Neutrophil (primary cell): ENCODE measurements around the gene MREG.

Experiments
- H3K27ac ChIP-seq: fragments of 200-600 bp; sonication (generic); 2 replicates; pipeline ENCODE4 v1.5.1; 2016; ENCODE audit warnings: mild to moderate bottlenecking, moderate library complexity
- H3K27me3 ChIP-seq: fragments of 200-600 bp; sonication (generic); 2 replicates; pipeline ENCODE4 v1.6.0; 2016; ENCODE audit warnings: mild to moderate bottlenecking
- H3K36me3 ChIP-seq: fragments of 200-600 bp; sonication (generic); 2 replicates; pipeline ENCODE4 v1.5.1; 2017
- H3K4me1 ChIP-seq, 2 experiments: fragments of 200-600 bp in 1 of 2; sonication (generic) in 1 of 2; 1 replicate in 1 of 2; 2 replicates in 1 of 2; pipeline versions ENCODE4 v1.5.1 to v1.6.1; 2013 to 2016; ENCODE audit warnings: low read depth in 1 of 2, low read length in 1 of 2, mild to moderate bottlenecking in 1 of 2, moderate library complexity in 1 of 2; ENCODE audit not compliant: control insufficient read depth in 1 of 2, insufficient read depth in 1 of 2
- H3K4me3 ChIP-seq, 2 experiments: fragments of 200-600 bp in 1 of 2; sonication (generic) in 1 of 2; 1 replicate in 1 of 2; 2 replicates in 1 of 2; pipeline ENCODE4 v1.5.1; 2013 to 2016; ENCODE audit warnings: low read depth in 1 of 2, low read length in 1 of 2, mild to moderate bottlenecking in 1 of 2, moderate library complexity in 1 of 2
- H3K9me3 ChIP-seq: fragments of 200-600 bp; sonication (generic); 2 replicates; pipeline ENCODE4 v1.5.1; 2016
- TF ChIP-seq, protein P1 (sequence below): fragments of 200-600 bp; sonication (generic); IDR thresholded peaks from 2 replicates; pipeline ENCODE4 v1.5.1; 2016; ENCODE audit warnings: antibody characterized with exemption

MREG gene

DNA sequence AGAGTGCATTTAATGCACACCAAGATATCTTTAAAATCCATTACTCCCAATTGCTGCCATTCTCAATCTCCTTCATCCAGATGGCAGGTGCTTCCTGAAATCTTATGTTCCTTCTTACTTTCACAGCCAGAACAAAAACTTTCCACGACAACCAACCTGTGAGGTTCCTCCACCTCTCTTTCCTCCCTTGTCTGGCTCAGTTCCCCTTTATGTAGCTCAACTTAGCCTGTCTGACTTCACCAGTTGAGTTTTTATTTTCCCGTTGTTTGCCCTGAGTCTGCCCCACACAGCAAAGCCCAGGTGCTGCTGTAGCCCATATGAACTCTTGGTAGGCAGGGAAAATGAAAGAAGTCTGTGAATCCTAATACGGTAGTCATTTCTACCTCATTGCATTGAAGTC, 112.5 kb downstream of the MREG start:
- Histone ChIP-seq H3K4me3 (no peak overlapping the region), H3K27ac (no peak overlapping the region), H3K27me3 (peaks cover 27% of the 10 kb centered on the region), H3K36me3 (no peaks in the 10 kb centered on the region), H3K4me1 (peaks cover 12 to 16% of the 10 kb centered on the region in 2 experiments), H3K9me3 (no peaks in the 10 kb centered on the region)
- TF ChIP-seq, protein P1, sequence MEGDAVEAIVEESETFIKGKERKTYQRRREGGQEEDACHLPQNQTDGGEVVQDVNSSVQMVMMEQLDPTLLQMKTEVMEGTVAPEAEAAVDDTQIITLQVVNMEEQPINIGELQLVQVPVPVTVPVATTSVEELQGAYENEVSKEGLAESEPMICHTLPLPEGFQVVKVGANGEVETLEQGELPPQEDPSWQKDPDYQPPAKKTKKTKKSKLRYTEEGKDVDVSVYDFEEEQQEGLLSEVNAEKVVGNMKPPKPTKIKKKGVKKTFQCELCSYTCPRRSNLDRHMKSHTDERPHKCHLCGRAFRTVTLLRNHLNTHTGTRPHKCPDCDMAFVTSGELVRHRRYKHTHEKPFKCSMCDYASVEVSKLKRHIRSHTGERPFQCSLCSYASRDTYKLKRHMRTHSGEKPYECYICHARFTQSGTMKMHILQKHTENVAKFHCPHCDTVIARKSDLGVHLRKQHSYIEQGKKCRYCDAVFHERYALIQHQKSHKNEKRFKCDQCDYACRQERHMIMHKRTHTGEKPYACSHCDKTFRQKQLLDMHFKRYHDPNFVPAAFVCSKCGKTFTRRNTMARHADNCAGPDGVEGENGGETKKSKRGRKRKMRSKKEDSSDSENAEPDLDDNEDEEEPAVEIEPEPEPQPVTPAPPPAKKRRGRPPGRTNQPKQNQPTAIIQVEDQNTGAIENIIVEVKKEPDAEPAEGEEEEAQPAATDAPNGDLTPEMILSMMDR, result no peak

DNA sequence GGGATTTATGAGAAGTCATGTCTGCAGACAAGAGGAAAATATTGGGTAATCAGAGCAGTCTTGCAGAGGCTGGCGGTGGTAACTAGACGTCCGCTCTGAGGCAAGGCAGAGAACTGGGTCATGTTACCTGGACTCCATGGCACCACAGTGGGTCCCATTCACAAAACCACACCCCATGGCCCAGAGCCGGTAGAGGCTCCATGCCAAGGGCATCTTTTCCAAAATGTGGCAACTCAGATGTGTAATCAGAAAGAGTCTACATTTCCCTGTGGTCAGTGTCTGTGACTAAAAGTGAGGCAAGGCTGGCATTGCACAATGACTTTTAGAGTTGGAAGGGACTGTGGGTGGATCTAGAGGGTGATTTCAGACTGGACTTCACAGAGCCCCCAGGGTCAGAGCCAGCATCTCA, 113.1 kb downstream of the MREG start:
- TF ChIP-seq, protein P1, result no peak
- Histone ChIP-seq H3K36me3 (no peaks in the 10 kb centered on the region), H3K27me3 (peaks cover 27% of the 10 kb centered on the region), H3K4me3 (no peak overlapping the region), H3K27ac (no peak overlapping the region), H3K9me3 (no peaks in the 10 kb centered on the region), H3K4me1 (peaks cover 12 to 16% of the 10 kb centered on the region in 2 experiments)

DNA sequence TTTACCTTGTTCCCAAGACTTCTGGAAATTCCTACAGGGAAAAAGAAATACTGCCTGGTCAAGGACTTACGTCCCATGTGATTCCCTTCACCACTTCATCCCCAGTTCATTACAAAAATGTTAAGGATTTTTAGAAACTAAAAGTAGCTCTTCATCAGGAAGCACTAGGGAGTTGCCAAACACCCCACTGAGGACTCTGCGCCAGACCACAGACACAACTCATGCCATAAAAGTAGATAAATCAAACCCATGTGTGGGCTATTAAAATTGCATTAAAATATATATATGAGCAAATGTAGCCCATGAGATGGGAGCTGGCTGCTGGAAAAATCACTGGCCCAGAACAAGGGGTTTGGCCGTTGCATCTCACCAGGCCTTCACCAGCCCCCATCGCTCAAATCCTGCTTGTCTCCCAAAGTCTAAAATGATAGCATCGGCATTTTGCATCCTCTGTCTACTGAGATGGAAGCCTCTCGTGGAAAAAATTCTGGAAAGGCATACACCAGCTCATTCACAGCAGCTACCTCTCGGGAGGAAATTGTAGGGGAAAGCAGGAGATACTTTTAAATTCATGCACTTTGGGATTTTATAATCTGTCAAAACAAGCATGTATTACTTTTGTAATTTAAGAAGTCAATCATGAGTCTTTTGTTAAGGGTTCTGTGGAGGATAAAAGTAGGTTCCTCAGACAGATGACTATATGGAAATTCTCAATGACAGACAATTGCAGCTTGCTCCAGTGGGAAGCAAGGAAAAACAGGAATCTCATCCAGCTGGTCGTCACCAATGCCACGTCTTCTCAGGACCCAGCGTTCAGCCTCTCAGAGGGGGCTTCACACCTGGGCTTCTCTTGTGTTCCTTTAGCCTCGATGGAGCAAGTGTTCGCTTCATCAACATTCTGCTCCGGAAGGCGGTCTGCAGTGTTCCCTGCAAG, 113.9 kb downstream of the MREG start:
- no peak overlapping the region for H3K27ac ChIP-seq
- H3K4me1 ChIP-seq, result peaks cover 12 to 16% of the 10 kb centered on the region in 2 experiments
- no peaks in the 10 kb centered on the region for H3K36me3 ChIP-seq
- no peak overlapping the region for H3K4me3 ChIP-seq
- H3K27me3 ChIP-seq, result peaks cover 27% of the 10 kb centered on the region
- TF ChIP-seq, protein P1, result no peak
- H3K9me3 ChIP-seq, result no peaks in the 10 kb centered on the region

DNA sequence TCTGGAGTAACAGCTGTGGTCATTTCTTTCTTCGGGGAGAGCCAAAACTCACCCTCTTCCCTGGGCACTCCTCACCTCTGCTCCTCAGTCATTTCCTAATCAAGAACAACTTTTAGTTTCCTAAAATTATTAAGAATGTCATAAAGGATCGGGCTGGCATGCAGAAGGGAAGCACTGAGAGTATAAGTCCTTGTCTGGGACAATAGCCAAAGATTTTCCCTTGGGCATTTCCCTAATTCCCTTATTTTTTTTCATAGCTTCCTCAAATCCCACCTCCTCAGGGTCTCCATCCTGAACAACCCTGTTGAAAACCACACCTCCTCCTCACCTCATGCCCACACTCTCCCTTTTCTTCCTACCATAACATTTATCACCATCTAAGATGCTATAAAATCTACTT, 115.0 kb downstream of the MREG start:
- H3K36me3 ChIP-seq, result no peaks in the 10 kb centered on the region
- H3K4me1 ChIP-seq, result peaks cover 12 to 16% of the 10 kb centered on the region in 2 experiments
- no peak overlapping the region for H3K27ac ChIP-seq
- no peaks in the 10 kb centered on the region for H3K9me3 ChIP-seq
- no peak overlapping the region for H3K4me3 ChIP-seq
- H3K27me3 ChIP-seq, result peaks cover 24% of the 10 kb centered on the region
- TF ChIP-seq, protein P1, result no peak

DNA sequence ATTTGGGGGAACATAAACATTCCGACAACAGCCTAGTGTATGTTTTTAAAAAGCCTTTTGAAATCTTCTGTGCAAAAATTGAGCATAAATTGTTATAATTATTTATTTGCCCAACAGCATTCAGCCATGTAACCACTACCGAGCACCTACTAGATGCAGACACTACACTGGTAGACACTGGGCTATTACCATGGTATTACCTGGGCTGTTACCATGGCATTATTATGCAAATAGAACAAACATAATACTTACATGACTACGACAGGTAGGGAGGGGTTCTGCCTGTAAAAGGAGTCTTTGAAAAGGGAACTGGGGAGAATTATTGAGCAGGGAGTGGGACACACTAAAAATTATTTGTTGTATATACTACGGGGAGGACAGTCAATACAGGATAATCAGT, 116.4 kb downstream of the MREG start:
- no peaks in the 10 kb centered on the region for H3K36me3 ChIP-seq
- TF ChIP-seq, protein P1, result no peak
- H3K9me3 ChIP-seq, result no peaks in the 10 kb centered on the region

More for the DNA sequence above, 116.4 kb downstream of the MREG start:
- no peak overlapping the region for H3K27ac ChIP-seq
- H3K27me3 ChIP-seq, result peaks cover 10% of the 10 kb centered on the region
- peaks cover 12 to 16% of the 10 kb centered on the region in 2 experiments for H3K4me1 ChIP-seq
- no peak overlapping the region for H3K4me3 ChIP-seq
